GM06990 (cell line): ENCODE data around the gene JUP.
"Not testable (repeated sequence)": the region's sequence is repeated elsewhere in the genome, so short reads cannot be mapped to it uniquely, and the experiment has no call there.

ENCODE experiments used
- DNase-seq: peaks from one replicate; pipeline ENCODE4 v3.0.0-alpha.2; 2011; ENCODE audit not compliant: insufficient read length; ENCODE audit errors: extremely low read depth
- H3K27me3 ChIP-seq: replicated peaks from 2 replicates; pipeline ENCODE4 v1.6.0; 2011; ENCODE audit warnings: low read length; ENCODE audit not compliant: control insufficient read depth, insufficient read depth
- H3K36me3 ChIP-seq: 2 replicates; pipeline ENCODE4 v1.5.1; 2011; ENCODE audit warnings: low read length; ENCODE audit not compliant: control insufficient read depth, insufficient read depth
- H3K4me3 ChIP-seq: replicated peaks from 2 replicates; pipeline ENCODE4 v1.5.1; 2011; ENCODE audit warnings: low read depth, mild to moderate bottlenecking, control low read depth, low read length
- TF ChIP-seq, protein P1 (sequence below): IDR thresholded peaks from 2 replicates; pipeline ENCODE4 v1.5.1; 2011; ENCODE audit warnings: low read length, control low read depth, mild to moderate bottlenecking, inconsistent platforms; ENCODE audit not compliant: insufficient read depth, poor library complexity, severe bottlenecking

Gene JUP

GRCh38 chr17:41779954-41780353 is 6.6 kb downstream of the JUP start:
- TF ChIP-seq, protein P1, sequence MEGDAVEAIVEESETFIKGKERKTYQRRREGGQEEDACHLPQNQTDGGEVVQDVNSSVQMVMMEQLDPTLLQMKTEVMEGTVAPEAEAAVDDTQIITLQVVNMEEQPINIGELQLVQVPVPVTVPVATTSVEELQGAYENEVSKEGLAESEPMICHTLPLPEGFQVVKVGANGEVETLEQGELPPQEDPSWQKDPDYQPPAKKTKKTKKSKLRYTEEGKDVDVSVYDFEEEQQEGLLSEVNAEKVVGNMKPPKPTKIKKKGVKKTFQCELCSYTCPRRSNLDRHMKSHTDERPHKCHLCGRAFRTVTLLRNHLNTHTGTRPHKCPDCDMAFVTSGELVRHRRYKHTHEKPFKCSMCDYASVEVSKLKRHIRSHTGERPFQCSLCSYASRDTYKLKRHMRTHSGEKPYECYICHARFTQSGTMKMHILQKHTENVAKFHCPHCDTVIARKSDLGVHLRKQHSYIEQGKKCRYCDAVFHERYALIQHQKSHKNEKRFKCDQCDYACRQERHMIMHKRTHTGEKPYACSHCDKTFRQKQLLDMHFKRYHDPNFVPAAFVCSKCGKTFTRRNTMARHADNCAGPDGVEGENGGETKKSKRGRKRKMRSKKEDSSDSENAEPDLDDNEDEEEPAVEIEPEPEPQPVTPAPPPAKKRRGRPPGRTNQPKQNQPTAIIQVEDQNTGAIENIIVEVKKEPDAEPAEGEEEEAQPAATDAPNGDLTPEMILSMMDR = no peak
- no peaks in the 10 kb centered on the region for H3K36me3 ChIP-seq
- no peak overlapping the region for H3K4me3 ChIP-seq
- DNase-seq = no peak
- H3K27me3 ChIP-seq = no peaks in the 10 kb centered on the region

DNA sequence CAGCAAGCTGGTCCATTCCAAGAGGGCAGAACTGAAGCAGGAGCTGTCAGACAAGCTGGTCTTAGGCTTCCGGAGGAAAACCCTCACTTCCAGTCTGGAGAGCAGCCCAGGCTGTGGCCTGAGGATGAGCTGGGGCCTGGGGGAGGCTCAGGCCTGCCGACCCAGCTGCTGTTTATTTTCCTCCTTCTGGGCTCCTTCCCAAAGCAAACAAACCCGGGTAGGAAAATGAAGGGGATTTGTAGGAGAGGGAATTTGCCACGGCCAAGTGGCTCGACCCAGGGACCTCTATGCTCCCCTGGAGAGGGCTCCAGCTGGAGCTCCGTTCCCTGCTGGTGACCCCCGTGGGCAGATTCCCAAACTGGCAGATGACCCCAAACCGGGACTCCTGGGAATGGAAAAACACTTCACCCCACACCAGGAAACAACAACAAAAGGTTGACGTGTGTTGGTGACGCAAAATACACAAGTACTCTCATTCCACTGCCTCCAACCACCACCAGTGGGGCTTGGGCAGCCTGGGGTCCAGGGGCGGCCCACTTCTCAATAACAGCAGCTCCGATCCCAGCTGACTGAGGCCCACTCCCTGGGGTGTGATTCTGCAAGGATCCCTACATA is 8.8 kb downstream of the JUP start:
- Histone ChIP-seq H3K27me3 (no peaks in the 10 kb centered on the region), H3K4me3 (no peak overlapping the region), H3K36me3 (no peaks in the 10 kb centered on the region)
- no peak for DNase-seq
- TF ChIP-seq, protein P1 = no peak

DNA sequence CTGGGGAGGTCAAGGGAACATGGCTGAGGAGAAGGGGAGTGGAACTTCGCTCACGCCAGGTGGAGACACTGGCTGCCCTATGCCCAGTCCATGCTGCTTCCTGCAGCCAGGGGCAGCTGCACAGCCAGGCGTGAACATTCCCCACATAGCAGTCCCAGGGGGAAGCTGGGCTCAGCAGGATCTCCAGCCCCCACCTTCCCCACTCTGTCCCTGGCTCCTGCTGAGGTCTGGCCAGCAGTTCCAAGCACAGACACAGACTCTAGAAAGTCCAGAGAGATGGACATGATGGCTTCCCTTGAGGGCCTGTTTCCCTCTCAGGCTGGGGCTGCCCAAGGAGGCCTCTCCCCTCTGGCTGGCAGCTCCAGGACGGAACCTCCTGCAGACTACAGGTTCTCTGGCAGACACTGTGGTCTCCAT is 9.3 kb downstream of the JUP start:
- TF ChIP-seq, protein P1 = no peak
- no peak overlapping the region for H3K4me3 ChIP-seq
- H3K36me3 ChIP-seq = no peaks in the 10 kb centered on the region
- DNase-seq = no peak
- no peaks in the 10 kb centered on the region for H3K27me3 ChIP-seq

- H3K36me3 ChIP-seq, H3K27me3 ChIP-seq, DNase-seq, H3K4me3 ChIP-seq: not testable (repeated sequence)
These were observed 10.1 kb downstream of the JUP start for GRCh38 chr17:41776262-41776900.

- Histone ChIP-seq H3K36me3 (no peaks in the 10 kb centered on the region), H3K27me3 (no peaks in the 10 kb centered on the region), H3K4me3 (no peak overlapping the region)
- DNase-seq = no peak
- TF ChIP-seq, protein P1 = no peak
These were observed 10.9 kb downstream of the JUP start for GRCh38 chr17:41775394-41776226.

GRCh38 chr17:41773731-41774193 is 12.7 kb downstream of the JUP start:
- TF ChIP-seq, protein P1 = no peak
- Histone ChIP-seq H3K4me3 (no peak overlapping the region), H3K36me3 (no peaks in the 10 kb centered on the region), H3K27me3 (no peaks in the 10 kb centered on the region)
- no peak for DNase-seq
